GM21825 (cell line): ENCODE results near the gene SLC7A5.
"Not testable (repeated sequence)": the region's sequence is repeated elsewhere in the genome, so short reads cannot be mapped to it uniquely, and the experiment has no call there.

Experiments
- ATAC-seq: cut with Tn5 transposase; IDR thresholded peaks from one replicate; pipeline ENCODE4 v1.9.1; 2021; ENCODE audit warnings: mild to moderate bottlenecking, moderate library complexity; ENCODE audit not compliant: unreplicated experiment

SLC7A5 gene

DNA sequence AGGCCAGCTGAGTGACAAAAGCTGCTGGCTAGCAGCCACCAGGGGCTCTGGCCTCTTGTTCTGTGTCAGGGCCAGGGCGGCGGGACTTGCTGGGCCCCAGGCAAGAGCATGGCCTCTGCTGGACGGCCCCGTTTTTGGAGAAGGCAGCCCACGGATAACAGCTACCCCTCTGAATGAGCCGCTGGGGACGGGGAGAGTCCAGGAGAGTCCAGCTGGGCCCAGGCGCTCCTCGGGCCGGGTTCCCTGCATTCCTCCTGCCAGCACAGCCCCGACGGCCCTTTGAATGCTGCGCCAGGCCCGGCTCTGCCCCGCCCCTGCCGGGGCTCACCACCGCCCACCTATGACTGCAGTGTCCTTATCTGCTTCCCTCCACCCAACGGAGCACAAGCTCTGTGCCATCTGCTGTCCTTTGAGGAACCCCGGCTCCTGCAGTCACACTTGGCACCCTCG, 33.4 kb downstream of the SLC7A5 start:
- ATAC-seq = no peak

DNA sequence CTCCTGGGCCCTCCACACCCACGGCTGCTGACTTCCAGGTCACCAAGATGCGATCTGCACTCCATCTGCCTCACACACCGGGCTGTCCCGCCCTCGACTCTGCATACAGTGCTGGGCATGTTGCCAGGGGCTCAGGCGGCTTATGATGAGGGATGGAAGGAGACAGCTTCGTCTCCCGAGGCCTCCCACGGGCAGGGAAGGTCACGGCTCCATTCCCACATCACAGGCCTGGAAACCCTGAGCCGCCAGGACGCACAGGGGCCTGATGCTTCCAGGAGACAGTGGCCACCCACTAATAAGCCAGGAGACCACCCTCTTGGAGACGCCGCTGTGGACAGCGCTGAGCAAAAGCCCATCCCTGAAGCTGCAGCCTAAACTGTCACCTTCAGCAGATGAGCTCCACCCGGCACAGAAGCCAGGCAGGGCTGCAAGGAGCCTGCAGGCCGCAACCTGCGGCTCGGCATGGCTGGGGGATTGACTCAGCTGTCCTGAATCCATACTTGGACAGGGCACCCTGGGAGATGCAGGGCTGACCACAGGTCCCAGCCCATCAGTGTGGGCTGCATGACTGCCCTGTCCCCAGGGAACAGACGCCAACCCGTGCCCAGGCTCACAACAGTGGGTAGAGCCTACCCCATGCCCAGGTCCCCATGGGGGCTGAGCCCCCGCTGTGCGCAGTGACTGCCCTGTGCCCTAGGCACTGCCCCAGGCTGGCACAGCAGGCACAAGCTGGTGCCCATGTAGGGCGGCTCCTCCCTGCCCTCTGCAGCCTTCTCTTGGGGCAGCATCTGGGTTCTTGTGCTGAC, 34.4 kb downstream of the SLC7A5 start:
- no peak for ATAC-seq

DNA sequence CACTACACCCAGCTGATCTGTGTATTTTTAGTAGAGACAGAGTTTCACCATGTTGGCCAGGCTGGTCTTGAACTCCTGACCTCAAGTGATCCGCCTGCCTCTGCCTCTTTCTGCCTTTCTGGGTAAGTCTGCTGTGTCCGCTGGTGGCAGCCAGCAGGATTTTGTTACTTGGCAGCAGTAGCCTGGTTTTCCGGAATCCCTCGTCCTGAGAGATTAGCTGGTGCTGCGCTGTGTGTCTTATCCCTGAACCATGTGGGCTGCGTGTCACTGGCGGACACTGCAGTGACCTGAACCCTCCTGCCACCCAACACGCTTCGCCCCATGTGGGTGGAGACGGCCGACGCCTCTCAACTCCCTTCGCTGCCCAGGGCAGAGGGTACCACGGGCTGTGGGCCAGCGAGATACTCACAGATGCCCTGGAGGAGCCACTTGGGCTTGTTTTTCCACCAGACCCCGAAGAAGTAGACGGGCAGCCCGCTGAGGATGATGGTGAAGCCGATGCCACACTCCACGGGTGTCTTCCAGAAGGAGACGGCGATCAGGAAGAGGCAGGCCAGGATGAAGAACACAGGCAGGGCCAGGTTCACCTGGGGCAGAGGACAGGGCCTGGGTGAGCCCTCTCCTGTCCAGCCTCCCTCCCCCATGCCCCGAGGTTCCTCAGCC, 35.2 kb downstream of the SLC7A5 start:
- no peak for ATAC-seq

DNA sequence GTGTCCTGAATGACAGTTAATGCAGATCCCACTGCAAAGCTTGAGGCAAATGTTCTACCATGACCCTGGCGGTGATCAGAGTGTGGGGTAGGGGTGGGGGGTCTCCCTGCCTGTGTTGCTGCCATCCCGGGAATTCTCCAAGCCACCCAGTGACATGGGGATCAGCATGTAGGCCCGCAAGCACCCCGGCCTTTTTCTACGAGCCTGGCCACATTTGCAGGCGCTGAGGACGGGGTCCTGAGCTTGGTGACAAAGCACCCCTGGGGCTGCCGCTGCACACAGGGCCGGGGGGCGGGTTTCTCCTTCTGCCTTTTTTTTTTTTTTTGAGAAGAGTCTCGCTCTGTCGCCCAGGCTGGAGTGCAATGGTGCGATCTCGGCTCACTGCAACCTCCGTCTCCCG, 35.8 kb downstream of the SLC7A5 start:
- ATAC-seq = no peak

DNA sequence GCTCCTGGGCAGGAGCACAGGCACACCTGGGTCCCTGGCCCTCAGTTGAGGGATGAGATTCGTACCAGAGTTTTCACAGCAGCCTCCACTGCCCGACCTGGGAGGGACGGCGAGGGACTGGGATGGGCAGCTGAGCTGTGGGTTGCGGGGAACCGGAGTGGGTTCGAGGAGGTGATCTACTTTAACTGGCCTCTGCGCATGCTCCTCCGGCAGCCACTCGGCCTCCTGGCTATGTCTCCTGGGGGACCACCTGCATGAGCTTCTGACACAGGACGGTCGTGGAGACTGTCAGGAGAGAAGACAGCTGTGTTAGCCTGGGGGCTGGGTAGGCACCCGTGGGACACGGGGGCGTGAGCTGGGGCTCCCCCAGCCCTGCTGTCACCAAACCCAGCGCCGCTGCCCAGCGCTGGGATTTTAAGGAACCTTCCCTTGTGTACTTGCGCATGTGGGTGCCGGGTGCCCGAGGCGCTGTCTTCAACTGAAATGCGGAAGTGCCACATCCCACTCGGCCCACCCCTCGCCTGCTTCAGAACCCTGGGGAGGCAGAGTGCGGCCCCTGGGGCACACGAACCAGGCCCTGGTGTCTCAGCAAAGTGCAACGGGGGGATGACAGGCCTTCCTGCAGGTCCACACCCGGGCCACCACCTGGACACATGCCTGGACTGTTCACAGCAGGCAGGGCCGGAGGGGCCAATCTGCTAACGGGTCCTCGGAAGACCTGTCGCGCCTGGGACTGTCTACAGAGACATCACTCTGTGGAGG, 36.4 kb downstream of the SLC7A5 start:
- ATAC-seq = no peak

DNA sequence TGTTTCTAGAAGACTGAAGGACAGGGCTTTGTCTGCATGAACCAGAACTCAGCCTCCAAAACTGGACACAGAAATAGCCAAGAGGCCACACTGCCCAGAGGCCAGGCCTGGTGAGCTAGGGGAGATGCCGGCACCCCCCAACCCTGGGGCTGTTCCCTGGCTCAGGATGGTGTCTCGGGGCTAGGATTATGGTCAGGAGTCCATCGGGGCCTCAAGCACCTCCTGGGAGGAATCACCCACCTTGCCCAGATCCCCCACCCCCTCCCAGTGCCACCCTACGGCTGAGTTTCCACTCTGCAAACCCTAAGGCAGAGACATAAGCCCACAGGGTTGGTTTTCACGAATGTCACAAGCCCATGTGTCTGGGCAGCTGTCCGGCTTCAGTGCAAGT, 37.2 kb downstream of the SLC7A5 start:
- ATAC-seq = no peak

DNA sequence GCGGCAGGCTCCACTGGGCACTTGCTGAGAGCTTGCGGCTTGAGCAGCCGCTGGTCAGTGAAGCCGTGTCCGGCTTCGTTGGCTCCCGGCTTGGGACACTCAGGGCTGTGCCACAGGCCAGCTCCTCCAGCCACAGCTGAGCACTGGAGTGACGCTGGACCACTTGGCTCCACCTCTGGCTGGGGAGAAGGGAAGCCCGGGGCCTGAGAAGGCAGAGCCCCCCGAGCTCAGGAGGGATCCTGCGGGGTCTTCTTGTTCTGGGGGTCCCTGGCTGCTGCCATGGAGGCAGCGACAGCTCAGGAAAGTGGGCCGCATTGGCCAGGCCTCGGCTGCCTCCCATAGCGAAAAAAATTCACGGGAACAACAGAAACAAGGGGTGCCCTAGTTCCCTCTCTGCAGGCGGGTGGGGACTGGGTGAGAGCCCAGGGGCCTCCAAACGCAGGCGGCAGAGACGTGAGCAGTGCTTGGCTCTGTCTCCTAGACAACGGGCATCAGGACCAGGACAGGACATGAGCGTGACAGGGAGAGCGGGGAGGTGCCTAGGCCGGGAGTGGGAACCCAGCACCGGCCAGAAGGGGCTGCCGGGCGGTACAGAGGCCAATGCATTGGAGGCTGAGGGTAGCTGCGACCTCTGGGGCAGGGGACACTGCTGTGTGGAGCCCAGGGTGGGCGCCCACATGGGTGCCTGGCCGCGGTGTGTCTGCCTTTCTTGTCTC, 37.7 kb downstream of the SLC7A5 start:
- no peak for ATAC-seq

DNA sequence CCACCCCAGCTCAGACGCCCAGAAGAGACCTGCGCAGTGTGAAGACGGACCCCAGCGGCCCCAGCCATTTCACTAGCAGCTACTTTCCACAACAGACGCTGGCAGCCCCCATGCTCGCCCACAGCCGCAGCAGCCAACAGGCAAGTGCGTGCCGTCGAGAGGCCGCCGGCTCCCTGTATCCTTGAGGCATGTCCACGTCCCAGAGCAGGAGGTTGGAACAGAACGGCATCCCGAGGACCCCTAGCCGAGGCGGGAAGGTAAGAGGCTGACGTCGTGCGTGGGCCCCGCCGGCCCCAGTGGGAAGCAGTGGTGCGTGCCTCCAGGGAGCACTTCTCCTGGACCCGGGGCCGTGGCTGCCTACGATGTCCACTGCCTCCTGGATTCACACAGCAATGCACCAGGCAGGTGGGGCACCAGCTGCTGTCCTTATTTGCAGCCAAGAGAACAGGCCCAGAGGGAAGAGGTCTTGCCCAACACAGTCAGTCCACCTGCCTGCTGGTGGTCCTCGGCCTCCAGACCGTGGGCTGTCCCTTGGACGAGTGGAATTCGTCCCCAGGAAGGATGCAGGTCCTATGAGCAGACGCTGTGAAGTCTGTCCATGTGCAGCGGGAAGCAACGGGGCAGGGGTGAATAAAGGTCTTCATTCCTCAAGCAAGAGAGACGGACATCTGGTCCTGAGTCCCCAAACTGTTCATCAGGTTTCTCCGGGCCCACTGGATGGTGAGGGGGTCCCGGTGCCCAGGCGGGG, 38.5 kb downstream of the SLC7A5 start:
- no peak for ATAC-seq

DNA sequence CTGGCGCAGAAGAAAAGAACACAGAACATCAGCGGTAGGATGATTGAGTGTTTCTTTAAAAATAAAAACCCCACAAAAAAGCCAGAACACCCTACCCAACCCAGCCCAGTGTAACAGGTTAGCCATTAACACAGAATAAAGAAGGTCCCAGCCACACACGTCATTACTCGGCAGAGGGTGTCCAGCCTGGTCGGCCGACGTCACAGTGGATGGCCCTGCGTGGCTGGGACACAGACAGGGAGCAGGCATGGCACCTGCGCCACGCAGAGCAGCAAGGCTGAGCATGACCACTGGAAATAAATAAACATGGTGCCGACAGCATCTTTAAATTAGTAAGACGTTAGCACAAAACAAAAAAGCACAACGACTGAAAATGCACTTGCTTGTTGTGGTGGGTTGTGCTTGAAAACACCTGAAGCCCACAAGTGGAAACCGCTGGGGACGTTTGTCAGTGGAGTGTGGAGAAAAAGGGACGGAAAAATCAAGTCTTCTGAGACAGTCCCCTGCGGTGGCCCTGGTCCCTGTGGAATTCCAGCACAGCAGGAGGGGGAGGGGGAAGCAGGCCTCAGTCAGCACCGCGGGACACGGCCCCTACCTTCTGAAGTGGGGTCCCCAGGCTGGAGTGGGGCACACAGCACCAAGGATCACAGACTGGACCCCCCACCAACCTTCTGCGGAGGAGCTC, 39.2 kb downstream of the SLC7A5 start:
- ATAC-seq = no peak

DNA sequence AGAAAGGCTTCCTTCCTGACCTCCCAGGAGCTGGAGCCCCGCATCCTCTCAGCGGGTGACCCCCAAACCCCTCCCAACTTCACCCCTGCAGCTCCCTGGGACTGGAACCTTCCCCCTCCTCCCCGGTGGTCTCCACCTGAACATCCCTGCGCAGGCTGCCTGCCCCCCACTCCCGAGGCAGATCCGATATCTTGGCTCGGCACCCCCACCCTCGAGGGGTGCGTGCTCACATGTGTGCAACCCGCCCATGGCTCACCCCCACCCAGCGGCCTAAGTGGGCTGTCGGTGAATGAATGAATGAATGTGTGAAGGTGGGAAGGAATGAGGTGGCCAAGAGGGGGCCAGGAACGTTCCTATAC, 39.7 kb downstream of the SLC7A5 start:
- no peak for ATAC-seq

DNA sequence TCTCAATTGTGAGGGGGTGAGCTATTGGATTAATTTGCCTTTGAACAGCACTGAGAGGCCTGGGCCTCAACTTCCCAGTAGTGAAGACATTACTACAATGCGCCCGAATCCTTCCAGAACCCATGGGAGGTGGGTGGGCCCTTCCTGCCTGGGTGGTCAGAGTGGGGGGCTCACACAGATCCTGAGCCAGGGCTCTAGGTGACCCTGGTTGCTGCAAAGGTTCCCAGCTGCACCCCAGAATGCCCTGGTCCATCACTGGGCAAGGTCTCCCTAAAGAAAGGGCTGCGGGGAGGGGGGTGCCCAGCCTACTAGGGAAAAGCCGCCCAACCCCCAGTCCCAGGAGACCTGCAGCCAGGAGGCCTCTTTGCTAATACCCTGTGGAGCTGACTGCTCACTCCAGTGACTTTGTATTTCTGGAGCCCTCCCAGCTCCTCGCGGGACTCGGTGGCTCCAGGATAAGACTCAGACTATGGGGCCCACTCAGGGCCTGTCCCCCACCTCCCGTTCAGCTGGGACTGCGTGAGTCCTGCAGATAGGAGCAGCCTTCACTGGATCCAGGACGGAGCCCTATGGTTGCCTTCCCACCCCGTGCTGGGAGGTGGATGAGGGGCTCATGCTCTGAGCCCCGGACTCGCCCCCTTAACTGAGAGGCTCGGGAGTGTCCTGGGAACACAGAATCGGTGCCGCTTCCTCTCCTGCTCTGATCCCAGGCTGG, 40.2 kb downstream of the SLC7A5 start:
- no peak for ATAC-seq

DNA sequence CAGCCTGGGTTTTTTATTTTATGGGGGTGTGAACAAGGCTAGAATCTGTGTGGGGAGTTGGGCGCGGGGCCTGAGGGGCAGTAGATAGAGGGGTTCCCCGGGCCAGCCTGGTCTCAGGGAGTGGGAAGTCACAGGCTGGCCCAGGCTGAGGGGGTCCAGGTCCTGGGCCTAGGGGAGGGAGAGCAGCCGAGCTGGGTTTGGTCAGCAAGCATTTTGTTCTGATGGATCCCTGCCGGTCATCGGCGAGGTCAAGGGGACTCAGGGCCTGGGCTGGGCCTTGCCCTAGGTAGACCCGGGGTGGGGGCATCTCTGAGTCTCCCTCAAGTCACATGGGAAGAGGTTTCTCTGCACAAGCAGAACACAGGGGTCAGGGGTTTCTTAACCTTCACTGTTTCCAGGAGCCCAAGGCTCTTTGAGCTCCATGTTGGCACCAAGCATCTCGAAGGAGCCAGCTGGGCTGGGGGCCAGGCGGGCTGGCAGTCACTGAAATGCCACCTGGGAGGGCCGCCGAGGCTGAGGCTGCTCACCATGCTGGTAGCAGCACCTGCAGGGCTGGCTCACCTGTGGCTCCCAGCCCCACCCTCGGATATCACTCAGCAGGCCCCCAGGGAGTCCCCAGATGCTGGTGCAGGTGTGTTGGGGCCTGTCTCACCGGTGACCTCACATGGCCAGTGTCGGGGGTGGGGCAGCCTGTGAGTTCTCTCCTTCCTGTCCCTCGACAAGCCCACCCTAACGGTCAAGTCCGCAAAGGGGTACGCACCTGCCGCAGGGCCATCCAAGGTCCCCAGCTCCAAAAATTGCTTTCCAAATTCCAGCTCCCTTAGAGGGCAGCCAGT, 41.0 kb downstream of the SLC7A5 start:
- no peak for ATAC-seq

DNA sequence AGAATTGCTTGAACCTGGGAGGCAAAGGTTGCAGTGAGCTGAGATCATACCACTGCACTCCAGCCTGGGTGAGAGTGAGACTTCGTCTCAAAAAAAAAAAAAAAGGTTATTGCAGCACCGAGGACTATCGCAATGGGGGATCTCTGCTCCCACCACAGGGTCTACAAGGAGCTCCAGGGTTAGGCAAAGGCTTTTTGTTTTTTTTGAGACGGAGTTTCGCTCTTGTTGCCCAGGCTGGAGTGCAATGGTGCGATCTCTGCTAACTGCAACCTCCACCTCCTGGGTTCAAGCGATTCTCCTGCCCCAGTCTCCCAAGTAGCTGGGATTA, 41.8 kb downstream of the SLC7A5 start:
- not testable (repeated sequence) for ATAC-seq

DNA sequence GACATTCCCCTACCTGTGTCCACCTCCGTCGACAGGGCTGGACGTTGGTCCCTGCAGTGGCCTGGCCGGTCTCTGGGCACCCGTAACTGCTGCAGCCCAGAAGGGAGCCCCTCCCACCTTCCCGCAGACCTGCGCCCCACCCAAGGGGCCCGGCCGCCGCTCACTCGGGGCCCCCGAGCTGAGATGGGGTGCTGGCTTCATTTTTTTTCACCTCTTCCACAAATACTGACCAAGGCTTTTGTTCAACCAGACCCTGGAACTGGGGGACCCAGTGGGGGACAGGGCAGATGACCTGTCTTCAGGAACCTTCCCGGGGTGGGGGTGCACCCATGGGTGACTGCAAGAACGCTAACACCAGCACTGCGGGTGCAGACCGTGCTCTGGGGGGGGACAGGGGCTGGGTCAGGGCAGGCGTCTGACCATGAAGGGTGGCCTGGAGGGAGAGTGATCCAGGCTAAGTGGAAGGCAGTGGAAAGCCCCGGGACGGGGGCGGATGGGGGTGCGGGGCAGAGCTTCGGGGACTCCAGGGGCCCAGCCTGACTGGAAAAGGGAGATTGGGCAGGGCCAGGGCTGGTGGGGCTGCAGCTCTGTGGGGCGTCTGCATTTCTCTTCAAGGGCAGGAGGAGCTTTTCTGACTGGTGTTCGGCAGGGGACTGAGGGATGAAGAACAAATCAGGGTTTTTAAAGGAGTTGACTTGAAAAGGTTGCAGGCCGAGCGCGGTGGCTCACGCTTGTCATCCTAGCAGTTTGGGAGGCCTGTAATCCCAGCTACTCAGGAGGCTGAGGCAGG, 42.3 kb downstream of the SLC7A5 start:
- ATAC-seq = no peak

DNA sequence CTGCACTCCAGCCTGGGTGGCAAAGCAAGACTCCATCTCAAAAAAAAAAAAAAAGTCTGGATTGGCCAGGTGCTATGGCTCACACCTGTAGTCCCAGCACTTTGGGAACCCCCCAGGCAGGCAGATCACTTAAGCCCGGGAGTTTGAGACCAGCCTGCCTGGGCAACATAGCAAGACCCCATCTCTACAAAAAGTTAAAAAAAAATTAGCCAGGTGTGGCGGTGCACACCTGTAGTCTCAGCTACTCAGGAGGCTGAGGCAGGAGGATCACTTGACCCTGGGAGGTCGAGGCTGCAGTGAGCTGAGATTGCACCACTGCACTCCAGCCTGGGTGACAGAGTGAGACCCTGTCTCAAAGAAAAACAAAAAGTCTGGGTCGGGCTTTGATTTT, 42.9 kb downstream of the SLC7A5 start:
- not testable (repeated sequence) for ATAC-seq

DNA sequence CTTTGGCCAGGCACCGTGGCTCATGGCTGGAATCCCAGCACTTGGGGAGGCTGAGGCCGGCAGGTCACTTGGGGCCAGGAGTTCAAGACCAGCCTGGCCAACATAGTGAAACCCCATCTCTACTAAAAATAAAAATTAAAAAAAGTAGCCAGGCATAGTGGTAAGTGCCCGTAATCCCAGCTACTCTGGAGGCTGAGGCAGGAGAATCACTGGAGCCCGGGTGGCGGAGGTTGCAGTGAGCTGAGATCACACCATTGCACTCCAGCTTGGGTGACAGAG, 43.5 kb downstream of the SLC7A5 start:
- ATAC-seq = not testable (repeated sequence)

DNA sequence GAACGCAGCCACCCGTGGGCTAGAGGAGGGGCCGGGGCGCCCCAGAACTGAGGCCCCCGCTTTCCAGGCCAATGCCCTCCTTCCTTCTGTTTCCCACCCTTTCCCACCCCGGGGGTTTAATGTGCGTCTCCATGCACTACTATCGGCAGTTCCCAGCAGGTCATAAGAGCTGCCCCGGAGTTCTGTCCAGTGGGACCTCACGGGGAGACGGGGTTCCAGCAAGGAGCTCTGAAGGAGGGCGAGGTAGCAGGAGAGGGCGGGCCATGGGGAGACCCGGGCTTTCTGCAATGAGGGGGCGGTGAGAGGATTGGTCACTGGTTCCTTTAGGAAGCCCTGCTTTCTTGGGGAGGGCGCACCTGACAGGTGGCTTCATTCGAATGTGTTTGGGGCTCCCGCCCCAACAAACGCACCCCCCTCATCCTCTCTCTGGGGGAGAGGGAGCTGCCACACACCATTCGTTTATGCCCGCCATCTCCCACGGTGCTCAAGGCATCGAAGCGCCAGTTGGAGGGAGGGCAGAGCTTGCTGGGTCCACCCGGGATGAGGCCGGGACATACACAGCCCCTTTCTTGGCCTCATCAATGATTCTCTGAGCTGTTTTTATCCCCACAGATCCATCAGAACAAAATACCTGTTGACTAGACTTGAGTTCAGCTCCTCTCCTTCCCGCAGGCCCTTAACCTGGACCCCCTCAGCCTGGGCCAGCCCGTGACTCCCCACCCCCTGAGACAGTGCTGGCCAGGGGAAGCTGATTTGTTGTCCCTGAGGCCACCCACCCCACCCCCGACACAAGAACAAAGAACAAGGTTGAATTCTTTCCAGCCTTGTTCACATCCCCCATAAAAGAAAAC, 44.1 kb downstream of the SLC7A5 start:
- ATAC-seq = no peak
